H1 (cell line): Measurements from ENCODE around the gene P2RY14. TPM values are rescaled to one million over a fixed set of nuclear protein-coding genes. Genes with fewer than 3 reads are reported as not detected.

Experiments used
- CBX5 ChIP-seq: fragments of 300-800, 300-1000 bp; sonication (generic); IDR thresholded peaks from 2 replicates; pipeline ENCODE4 v1.7.1; 2016; ENCODE audit warnings: antibody characterized with exemption, low read length, low read depth
- CTCF ChIP-seq, 3 experiments: IDR thresholded peaks; 1 replicate in 2 of 3; 2 replicates in 1 of 3; pipeline versions ENCODE4 v1.5.1 to v1.6.1; 2011; ENCODE audit warnings: low read length in 3 of 3, mild to moderate bottlenecking in 3 of 3, inconsistent platforms in 2 of 3, low read depth in 1 of 3, moderate library complexity in 1 of 3; ENCODE audit not compliant: insufficient read depth in 1 of 3; ENCODE audit errors: control extremely low read depth in 1 of 3
- EP300 ChIP-seq, 2 experiments: IDR thresholded peaks; 1 replicate in 1 of 2; 2 replicates in 1 of 2; pipeline ENCODE4 v1.6.1; 2011 to 2012; ENCODE audit warnings: low read depth in 2 of 2, low read length in 2 of 2, mild to moderate bottlenecking in 2 of 2, borderline replicate concordance in 1 of 2, inconsistent platforms in 1 of 2, moderate library complexity in 1 of 2
- HDAC2 ChIP-seq, 2 experiments: fragments of 300-600 bp in 1 of 2; sonication (generic) in 1 of 2; IDR thresholded peaks; 2 replicates each; pipeline ENCODE4 v1.6.1; 2011 to 2012; ENCODE audit warnings: low read depth in 2 of 2, low read length in 2 of 2, mild to moderate bottlenecking in 2 of 2, moderate library complexity in 2 of 2, borderline replicate concordance in 1 of 2, inconsistent platforms in 1 of 2
- polyA plus RNA-seq, 7 experiments: library from polyadenylated mRNA; depleted of rRNA in 3 of 7; stranded (reverse) in 5 of 7; unstranded in 2 of 7; fragments of >200 nt in 5 of 7; fragments of 200-250 nt in 2 of 7; gene quantifications; 1 replicate in 5 of 7; 2 replicates in 1 of 7; 4 replicates in 1 of 7; pipeline versions ENCODE4 v1.2.1 to v1.2.3, GENCODE V29; 2011 to 2013; ENCODE audit warnings: missing spikeins in 2 of 7, mixed read lengths in 2 of 7
- total RNA-seq: library from RNA; stranded (reverse); fragmentation: NEBNext Ultra II Directional; extraction: Animal tissue kit (Norgen Biotek cat#: 25700); gene quantifications from 2 replicates; pipeline ENCODE4 v1.2.1, GENCODE V29; 2021

The P2RY14 gene
- total and polyA plus RNA-seq, 2 of the 8 experiments (the other 6 are each of a cell fraction or from before 2014, with no cell fraction given) = not detected

- no peak for TF ChIP-seq HDAC2 (IDR thresholded peaks at IDR 0.05; ENCODE audit: borderline replicate concordance in 1 of 2, low read depth in 2 of 2, low read length in 2 of 2)
- no peak for TF ChIP-seq CBX5
- TF ChIP-seq CTCF (IDR thresholded peaks at IDR 0.05; ENCODE audit: control extremely low read depth in 1 of 3, insufficient read depth in 1 of 3, low read depth in 1 of 3, low read length in 3 of 3) = no peak
- TF ChIP-seq EP300 (IDR thresholded peaks at IDR 0.05; ENCODE audit: borderline replicate concordance in 1 of 2, low read depth in 2 of 2, low read length in 2 of 2) = no peak
Measured at GRCh38 chr3:151169262-151169947, 108.9 kb downstream of the P2RY14 start (continued).
